HEK293 (cell line): ENCODE measurements around the gene AMACR.

Experiments used
- GLI4 ChIP-seq: fragments of 450-650 bp; formaldehyde crosslinking; IDR thresholded peaks from 2 replicates; pipeline ENCODE4 v1.5.1; 2016; ENCODE audit warnings: missing biosample characterization, missing genetic modification characterization
- KLF1 ChIP-seq: fragments of 450-650 bp; formaldehyde crosslinking; IDR thresholded peaks from 2 replicates; pipeline ENCODE4 v1.5.1; 2016; ENCODE audit warnings: missing biosample characterization, missing genetic modification characterization
- SALL2 ChIP-seq: fragments of 450-650 bp; formaldehyde crosslinking; IDR thresholded peaks from 2 replicates; pipeline ENCODE4 v1.5.0; 2017; ENCODE audit warnings: missing biosample characterization, mild to moderate bottlenecking, missing genetic modification characterization, borderline replicate concordance
- YY2 ChIP-seq: fragments of 450-650 bp; formaldehyde crosslinking; IDR thresholded peaks from 2 replicates; pipeline ENCODE4 v1.5.1; 2016; ENCODE audit warnings: missing biosample characterization, missing genetic modification characterization
- ZNF23 ChIP-seq: fragments of 450-650 bp; formaldehyde crosslinking; IDR thresholded peaks from 2 replicates; pipeline ENCODE4 v1.5.1; 2016; ENCODE audit warnings: missing biosample characterization, missing genetic modification characterization, borderline replicate concordance
- ZNF311 ChIP-seq: fragments of 450-650 bp; formaldehyde crosslinking; IDR thresholded peaks from 2 replicates; pipeline ENCODE4 v1.5.1; 2017; ENCODE audit warnings: missing biosample characterization, missing genetic modification characterization, borderline replicate concordance
- ZNF335 ChIP-seq: fragments of 450-650 bp; formaldehyde crosslinking; conservative IDR thresholded peaks from 2 replicates; pipeline ENCODE4 v1.5.1; 2016; ENCODE audit warnings: missing biosample characterization, missing genetic modification characterization
- ZNF558 ChIP-seq: fragments of 450-650 bp; formaldehyde crosslinking; IDR thresholded peaks from 2 replicates; pipeline ENCODE4 v1.5.1; 2016; ENCODE audit warnings: missing biosample characterization, missing genetic modification characterization
- ZNF843 ChIP-seq: fragments of 450-650 bp; formaldehyde crosslinking; IDR thresholded peaks from 2 replicates; pipeline ENCODE4 v1.5.1; 2016; ENCODE audit warnings: missing biosample characterization, missing genetic modification characterization
- TF ChIP-seq, protein P1 (sequence below): fragments of 450-650 bp; formaldehyde crosslinking; IDR thresholded peaks from 2 replicates; pipeline ENCODE4 v1.5.1; 2016; ENCODE audit warnings: missing biosample characterization, missing genetic modification characterization
- TF ChIP-seq, protein P2 (sequence below): fragments of 450-650 bp; formaldehyde crosslinking; IDR thresholded peaks from 2 replicates; pipeline ENCODE4 v1.5.1; 2016; ENCODE audit warnings: missing biosample characterization, missing genetic modification characterization
- TF ChIP-seq, protein P3 (sequence below): fragments of 450-650 bp; formaldehyde crosslinking; IDR thresholded peaks from 2 replicates; pipeline ENCODE4 v1.5.1; 2017; ENCODE audit warnings: missing biosample characterization, missing genetic modification characterization
- TF ChIP-seq, protein P4 (sequence below): fragments of 450-650 bp; formaldehyde crosslinking; IDR thresholded peaks from 2 replicates; pipeline ENCODE4 v1.5.1; 2016; ENCODE audit warnings: missing biosample characterization, missing genetic modification characterization
- TF ChIP-seq, protein P5 (sequence below): fragments of 450-650 bp; formaldehyde crosslinking; IDR thresholded peaks from 2 replicates; pipeline ENCODE4 v1.5.1; 2016; ENCODE audit warnings: missing biosample characterization, missing genetic modification characterization

DNA sequence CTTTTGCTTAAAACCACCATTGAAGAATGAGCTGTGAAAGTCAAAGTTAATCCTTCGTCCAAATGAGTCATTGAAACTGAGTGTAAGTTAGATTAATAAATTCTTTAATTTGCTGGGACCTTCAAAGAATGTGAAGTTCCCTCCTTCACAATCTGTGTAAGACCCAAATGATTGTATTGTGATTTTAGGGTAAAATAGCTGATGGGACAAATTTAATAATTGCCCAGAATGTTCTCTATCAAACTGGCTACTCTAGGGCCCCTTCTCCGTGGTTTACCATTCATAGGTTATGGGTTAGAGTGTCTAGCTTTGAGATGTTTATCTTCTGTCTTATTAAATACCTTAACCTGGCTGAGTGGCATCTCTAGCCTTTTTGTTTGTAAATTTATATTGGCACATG is 23.3 kb upstream of the AMACR start:
- TF ChIP-seq KLF1 (tag by site-specific recombination): no peak
- TF ChIP-seq, protein P1, sequence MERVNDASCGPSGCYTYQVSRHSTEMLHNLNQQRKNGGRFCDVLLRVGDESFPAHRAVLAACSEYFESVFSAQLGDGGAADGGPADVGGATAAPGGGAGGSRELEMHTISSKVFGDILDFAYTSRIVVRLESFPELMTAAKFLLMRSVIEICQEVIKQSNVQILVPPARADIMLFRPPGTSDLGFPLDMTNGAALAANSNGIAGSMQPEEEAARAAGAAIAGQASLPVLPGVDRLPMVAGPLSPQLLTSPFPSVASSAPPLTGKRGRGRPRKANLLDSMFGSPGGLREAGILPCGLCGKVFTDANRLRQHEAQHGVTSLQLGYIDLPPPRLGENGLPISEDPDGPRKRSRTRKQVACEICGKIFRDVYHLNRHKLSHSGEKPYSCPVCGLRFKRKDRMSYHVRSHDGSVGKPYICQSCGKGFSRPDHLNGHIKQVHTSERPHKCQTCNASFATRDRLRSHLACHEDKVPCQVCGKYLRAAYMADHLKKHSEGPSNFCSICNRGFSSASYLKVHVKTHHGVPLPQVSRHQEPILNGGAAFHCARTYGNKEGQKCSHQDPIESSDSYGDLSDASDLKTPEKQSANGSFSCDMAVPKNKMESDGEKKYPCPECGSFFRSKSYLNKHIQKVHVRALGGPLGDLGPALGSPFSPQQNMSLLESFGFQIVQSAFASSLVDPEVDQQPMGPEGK: no peak
- TF ChIP-seq, protein P2, sequence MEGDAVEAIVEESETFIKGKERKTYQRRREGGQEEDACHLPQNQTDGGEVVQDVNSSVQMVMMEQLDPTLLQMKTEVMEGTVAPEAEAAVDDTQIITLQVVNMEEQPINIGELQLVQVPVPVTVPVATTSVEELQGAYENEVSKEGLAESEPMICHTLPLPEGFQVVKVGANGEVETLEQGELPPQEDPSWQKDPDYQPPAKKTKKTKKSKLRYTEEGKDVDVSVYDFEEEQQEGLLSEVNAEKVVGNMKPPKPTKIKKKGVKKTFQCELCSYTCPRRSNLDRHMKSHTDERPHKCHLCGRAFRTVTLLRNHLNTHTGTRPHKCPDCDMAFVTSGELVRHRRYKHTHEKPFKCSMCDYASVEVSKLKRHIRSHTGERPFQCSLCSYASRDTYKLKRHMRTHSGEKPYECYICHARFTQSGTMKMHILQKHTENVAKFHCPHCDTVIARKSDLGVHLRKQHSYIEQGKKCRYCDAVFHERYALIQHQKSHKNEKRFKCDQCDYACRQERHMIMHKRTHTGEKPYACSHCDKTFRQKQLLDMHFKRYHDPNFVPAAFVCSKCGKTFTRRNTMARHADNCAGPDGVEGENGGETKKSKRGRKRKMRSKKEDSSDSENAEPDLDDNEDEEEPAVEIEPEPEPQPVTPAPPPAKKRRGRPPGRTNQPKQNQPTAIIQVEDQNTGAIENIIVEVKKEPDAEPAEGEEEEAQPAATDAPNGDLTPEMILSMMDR (tag by site-specific recombination): no peak
- no peak for TF ChIP-seq ZNF843
- TF ChIP-seq, protein P3, sequence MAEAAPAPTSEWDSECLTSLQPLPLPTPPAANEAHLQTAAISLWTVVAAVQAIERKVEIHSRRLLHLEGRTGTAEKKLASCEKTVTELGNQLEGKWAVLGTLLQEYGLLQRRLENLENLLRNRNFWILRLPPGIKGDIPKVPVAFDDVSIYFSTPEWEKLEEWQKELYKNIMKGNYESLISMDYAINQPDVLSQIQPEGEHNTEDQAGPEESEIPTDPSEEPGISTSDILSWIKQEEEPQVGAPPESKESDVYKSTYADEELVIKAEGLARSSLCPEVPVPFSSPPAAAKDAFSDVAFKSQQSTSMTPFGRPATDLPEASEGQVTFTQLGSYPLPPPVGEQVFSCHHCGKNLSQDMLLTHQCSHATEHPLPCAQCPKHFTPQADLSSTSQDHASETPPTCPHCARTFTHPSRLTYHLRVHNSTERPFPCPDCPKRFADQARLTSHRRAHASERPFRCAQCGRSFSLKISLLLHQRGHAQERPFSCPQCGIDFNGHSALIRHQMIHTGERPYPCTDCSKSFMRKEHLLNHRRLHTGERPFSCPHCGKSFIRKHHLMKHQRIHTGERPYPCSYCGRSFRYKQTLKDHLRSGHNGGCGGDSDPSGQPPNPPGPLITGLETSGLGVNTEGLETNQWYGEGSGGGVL (tag by site-specific recombination): no peak
- TF ChIP-seq GLI4: no peak
- TF ChIP-seq, protein P4, sequence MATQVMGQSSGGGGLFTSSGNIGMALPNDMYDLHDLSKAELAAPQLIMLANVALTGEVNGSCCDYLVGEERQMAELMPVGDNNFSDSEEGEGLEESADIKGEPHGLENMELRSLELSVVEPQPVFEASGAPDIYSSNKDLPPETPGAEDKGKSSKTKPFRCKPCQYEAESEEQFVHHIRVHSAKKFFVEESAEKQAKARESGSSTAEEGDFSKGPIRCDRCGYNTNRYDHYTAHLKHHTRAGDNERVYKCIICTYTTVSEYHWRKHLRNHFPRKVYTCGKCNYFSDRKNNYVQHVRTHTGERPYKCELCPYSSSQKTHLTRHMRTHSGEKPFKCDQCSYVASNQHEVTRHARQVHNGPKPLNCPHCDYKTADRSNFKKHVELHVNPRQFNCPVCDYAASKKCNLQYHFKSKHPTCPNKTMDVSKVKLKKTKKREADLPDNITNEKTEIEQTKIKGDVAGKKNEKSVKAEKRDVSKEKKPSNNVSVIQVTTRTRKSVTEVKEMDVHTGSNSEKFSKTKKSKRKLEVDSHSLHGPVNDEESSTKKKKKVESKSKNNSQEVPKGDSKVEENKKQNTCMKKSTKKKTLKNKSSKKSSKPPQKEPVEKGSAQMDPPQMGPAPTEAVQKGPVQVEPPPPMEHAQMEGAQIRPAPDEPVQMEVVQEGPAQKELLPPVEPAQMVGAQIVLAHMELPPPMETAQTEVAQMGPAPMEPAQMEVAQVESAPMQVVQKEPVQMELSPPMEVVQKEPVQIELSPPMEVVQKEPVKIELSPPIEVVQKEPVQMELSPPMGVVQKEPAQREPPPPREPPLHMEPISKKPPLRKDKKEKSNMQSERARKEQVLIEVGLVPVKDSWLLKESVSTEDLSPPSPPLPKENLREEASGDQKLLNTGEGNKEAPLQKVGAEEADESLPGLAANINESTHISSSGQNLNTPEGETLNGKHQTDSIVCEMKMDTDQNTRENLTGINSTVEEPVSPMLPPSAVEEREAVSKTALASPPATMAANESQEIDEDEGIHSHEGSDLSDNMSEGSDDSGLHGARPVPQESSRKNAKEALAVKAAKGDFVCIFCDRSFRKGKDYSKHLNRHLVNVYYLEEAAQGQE: no peak
- TF ChIP-seq ZNF335 (tag by site-specific recombination): no peak
- no peak for TF ChIP-seq SALL2
- TF ChIP-seq, protein P5, sequence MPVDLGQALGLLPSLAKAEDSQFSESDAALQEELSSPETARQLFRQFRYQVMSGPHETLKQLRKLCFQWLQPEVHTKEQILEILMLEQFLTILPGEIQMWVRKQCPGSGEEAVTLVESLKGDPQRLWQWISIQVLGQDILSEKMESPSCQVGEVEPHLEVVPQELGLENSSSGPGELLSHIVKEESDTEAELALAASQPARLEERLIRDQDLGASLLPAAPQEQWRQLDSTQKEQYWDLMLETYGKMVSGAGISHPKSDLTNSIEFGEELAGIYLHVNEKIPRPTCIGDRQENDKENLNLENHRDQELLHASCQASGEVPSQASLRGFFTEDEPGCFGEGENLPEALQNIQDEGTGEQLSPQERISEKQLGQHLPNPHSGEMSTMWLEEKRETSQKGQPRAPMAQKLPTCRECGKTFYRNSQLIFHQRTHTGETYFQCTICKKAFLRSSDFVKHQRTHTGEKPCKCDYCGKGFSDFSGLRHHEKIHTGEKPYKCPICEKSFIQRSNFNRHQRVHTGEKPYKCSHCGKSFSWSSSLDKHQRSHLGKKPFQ: no peak
- no peak for TF ChIP-seq YY2 (tag by site-specific recombination)
- no peak for TF ChIP-seq ZNF311 (tag by site-specific recombination)
- no peak for TF ChIP-seq ZNF558
- TF ChIP-seq ZNF23 (tag by site-specific recombination): no peak
